Neural progenitor cell (in vitro differentiated cells): ENCODE measurements around the gene LARGE1.

ENCODE experiments used
- CTCF ChIP-seq: fragments of 200-600 bp; sonication (generic); IDR thresholded peaks from 2 replicates; pipeline ENCODE4 v1.5.1; 2017; ENCODE audit warnings: antibody characterized with exemption, mild to moderate bottlenecking
- EZH2phosphoT487 ChIP-seq: fragments of 200-600 bp; sonication (generic); IDR thresholded peaks from 2 replicates; pipeline ENCODE4 v1.6.1; 2017; ENCODE audit warnings: antibody characterized with exemption

- TF ChIP-seq CTCF (no peak), EZH2phosphoT487 (no peak)
Measured at GRCh38 chr22:33300165-33300564, 620.1 kb downstream of the LARGE1 start.
